Endothelial cell of umbilical vein (primary cell): ENCODE measurements around the gene EFCAB8. TPM values are rescaled to one million over a fixed set of nuclear protein-coding genes. Genes with fewer than 3 reads are reported as not detected.

Source experiments
- BruUV-seq: library from RNA; stranded (reverse); fragments of 400-500 nt; replicated peaks from 2 replicates; lab custom pipeline; 2021; lab: Mats Ljungman, UMichigan
- CTCF ChIA-PET: fragments of 300-600, 350-600 bp; sonication (Branson Sonifier 250); formaldehyde crosslinking; loops from one replicate; lab custom pipeline; 2021; ENCODE audit warnings: antibody characterized with exemption, inconsistent platforms; lab: Charles Lee
- POLR2A ChIA-PET: fragments of 300-600, 350-600 bp; sonication (Branson Sonifier 250); formaldehyde crosslinking; loops from one replicate; lab custom pipeline; 2021; ENCODE audit warnings: antibody characterized with exemption, inconsistent platforms; lab: Charles Lee
- DNase-seq: peaks from one replicate; pipeline ENCODE4 v3.0.0-alpha.2; 2011; ENCODE audit warnings: low read depth, low spot score
- FAIRE-seq: peaks from 2 replicates; lab custom pipeline; 2011; peaks lifted over from hg19 to GRCh38; lab: Jason Lieb, UNC
- H2AFZ ChIP-seq: 2 replicates; pipeline ENCODE4 v1.6.0; 2012; ENCODE audit warnings: low read depth, low read length, control low read depth, inconsistent platforms
- H3K27ac ChIP-seq: 2 replicates; pipeline ENCODE4 v1.5.1; 2011; ENCODE audit warnings: low read depth, mild to moderate bottlenecking, control low read depth, low read length, moderate library complexity; ENCODE audit not compliant: insufficient read depth
- H3K27me3 ChIP-seq, 2 experiments: 2 replicates each; pipeline versions ENCODE4 v1.6.0 to v1.6.1; 2011; ENCODE audit warnings: low read length in 2 of 2, mixed read lengths in 1 of 2; ENCODE audit not compliant: control insufficient read depth in 2 of 2, insufficient read depth in 2 of 2
- H3K36me3 ChIP-seq, 2 experiments: 2 replicates in 1 of 2; 3 replicates in 1 of 2; pipeline ENCODE4 v1.5.1; 2011; ENCODE audit warnings: low read length in 2 of 2, mild to moderate bottlenecking in 1 of 2, moderate library complexity in 1 of 2; ENCODE audit not compliant: control insufficient read depth in 2 of 2, insufficient read depth in 2 of 2; ENCODE audit errors: extremely low read depth in 1 of 2
- H3K4me1 ChIP-seq: 3 replicates; pipeline ENCODE4 v1.5.1; 2011; ENCODE audit warnings: mild to moderate bottlenecking, low read length; ENCODE audit not compliant: control insufficient read depth, insufficient read depth; ENCODE audit errors: extremely low read depth
- H3K4me2 ChIP-seq: 2 replicates; pipeline ENCODE4 v1.6.1; 2011; ENCODE audit warnings: low read length, control low read depth, mixed read lengths; ENCODE audit not compliant: insufficient read depth
- H3K4me3 ChIP-seq, 3 experiments: fragments of 200-600 bp in 1 of 3; sonication (generic), shearing (Covaris generic) in 1 of 3; replicated peaks in 1 of 3; 2 replicates each; pipeline ENCODE4 v1.5.1; 2011 to 2016; ENCODE audit warnings: control low read depth in 3 of 3, low read length in 3 of 3, mild to moderate bottlenecking in 2 of 3, inconsistent platforms in 1 of 3, low read depth in 1 of 3, moderate library complexity in 1 of 3; ENCODE audit not compliant: insufficient read depth in 1 of 3
- H3K79me2 ChIP-seq: 2 replicates; pipeline ENCODE4 v1.6.0; 2012; ENCODE audit warnings: low read length, inconsistent platforms; ENCODE audit not compliant: control insufficient read depth, insufficient read depth
- H3K9ac ChIP-seq: replicated peaks from 2 replicates; pipeline ENCODE3; 2011; ENCODE audit warnings: low read length, control low read depth; ENCODE audit not compliant: insufficient read depth; ENCODE audit errors: extremely low read depth
- H3K9me1 ChIP-seq: replicated peaks from 3 replicates; pipeline ENCODE4 v1.6.0; 2011; ENCODE audit warnings: mild to moderate bottlenecking, low read length; ENCODE audit not compliant: control insufficient read depth, insufficient read depth; ENCODE audit errors: extremely low read depth
- H3K9me3 ChIP-seq: replicated peaks from 2 replicates; pipeline ENCODE4 v1.5.1; 2012; ENCODE audit warnings: low read length, inconsistent platforms; ENCODE audit not compliant: control insufficient read depth, insufficient read depth
- H4K20me1 ChIP-seq: replicated peaks from 2 replicates; pipeline ENCODE3; 2011; ENCODE audit warnings: mild to moderate bottlenecking, low read length; ENCODE audit not compliant: control insufficient read depth, insufficient read depth; ENCODE audit errors: extremely low read depth
- FOS ChIP-seq: IDR thresholded peaks from 2 replicates; pipeline ENCODE4 v1.6.1; 2011; ENCODE audit warnings: mild to moderate bottlenecking, low read length, moderate library complexity, borderline replicate concordance; ENCODE audit not compliant: insufficient read depth
- GATA2 ChIP-seq: IDR thresholded peaks from 2 replicates; pipeline ENCODE4 v1.7.0; 2011; ENCODE audit warnings: low read depth, mild to moderate bottlenecking, moderate library complexity, mixed read lengths, low read length; ENCODE audit not compliant: insufficient read length, insufficient read depth
- JUN ChIP-seq: IDR thresholded peaks from 2 replicates; pipeline ENCODE4 v1.6.1; 2011; ENCODE audit warnings: borderline replicate concordance, low read depth; ENCODE audit not compliant: insufficient read length, insufficient read depth
- MYC ChIP-seq: IDR thresholded peaks from one replicate; pipeline ENCODE4 v1.6.1; 2011; ENCODE audit warnings: mild to moderate bottlenecking, low read depth, low read length
- POLR2A ChIP-seq: IDR thresholded peaks from 2 replicates; pipeline ENCODE4 v1.6.1; 2012; ENCODE audit warnings: low read depth, mild to moderate bottlenecking, control low read depth, low read length
- dilution Hi-C: fragments of 300-500 bp; cut with MboI; formaldehyde crosslinking; loops from one replicate; pipeline ENCODE4 v1.15.0; 2019; ENCODE audit warnings: low sequenced_read_pairs; ENCODE audit not compliant: extremely low pct_ligation_motif_present
- intact Hi-C: fragments of 100-400 bp; cut with micrococcal nuclease; formaldehyde crosslinking; loops from one replicate; pipeline ENCODE4 v1.10.0; 2022
- polyA plus RNA-seq, 4 experiments: library from polyadenylated mRNA; depleted of rRNA in 3 of 4; stranded (reverse) in 3 of 4; unstranded in 1 of 4; fragments of >200 nt; gene quantifications; 2 replicates each; pipeline versions ENCODE4 v1.2.1 to v1.2.3, GENCODE V29; 2011 to 2012; ENCODE audit warnings: missing spikeins in 1 of 4
- total RNA-seq: library from RNA; stranded (reverse); gene quantifications from 2 replicates; pipeline ENCODE4 v1.2.3, GENCODE V29; 2021
- TF ChIP-seq, protein P1 (sequence below), 2 donors: IDR thresholded peaks; 1 replicate in 1 of 2; 2 replicates in 1 of 2; pipeline ENCODE4 v1.5.1; 2011; ENCODE audit warnings: low read length in 2 of 2, mild to moderate bottlenecking in 2 of 2, moderate library complexity in 2 of 2, control low read depth in 1 of 2, inconsistent platforms in 1 of 2, low read depth in 1 of 2; ENCODE audit not compliant: insufficient read depth in 1 of 2; ENCODE audit errors: extremely low read depth in 1 of 2

The EFCAB8 gene
- total and polyA plus RNA-seq, 2 donors (not counting 3 experiments of a cell fraction or from before 2014, with no cell fraction given): 0.01 to 0.31 TPM

- TF ChIP-seq FOS (no peak), POLR2A (no peak), MYC (no peak), JUN (no peak), GATA2 (no peak)
- TF ChIP-seq, protein P1, sequence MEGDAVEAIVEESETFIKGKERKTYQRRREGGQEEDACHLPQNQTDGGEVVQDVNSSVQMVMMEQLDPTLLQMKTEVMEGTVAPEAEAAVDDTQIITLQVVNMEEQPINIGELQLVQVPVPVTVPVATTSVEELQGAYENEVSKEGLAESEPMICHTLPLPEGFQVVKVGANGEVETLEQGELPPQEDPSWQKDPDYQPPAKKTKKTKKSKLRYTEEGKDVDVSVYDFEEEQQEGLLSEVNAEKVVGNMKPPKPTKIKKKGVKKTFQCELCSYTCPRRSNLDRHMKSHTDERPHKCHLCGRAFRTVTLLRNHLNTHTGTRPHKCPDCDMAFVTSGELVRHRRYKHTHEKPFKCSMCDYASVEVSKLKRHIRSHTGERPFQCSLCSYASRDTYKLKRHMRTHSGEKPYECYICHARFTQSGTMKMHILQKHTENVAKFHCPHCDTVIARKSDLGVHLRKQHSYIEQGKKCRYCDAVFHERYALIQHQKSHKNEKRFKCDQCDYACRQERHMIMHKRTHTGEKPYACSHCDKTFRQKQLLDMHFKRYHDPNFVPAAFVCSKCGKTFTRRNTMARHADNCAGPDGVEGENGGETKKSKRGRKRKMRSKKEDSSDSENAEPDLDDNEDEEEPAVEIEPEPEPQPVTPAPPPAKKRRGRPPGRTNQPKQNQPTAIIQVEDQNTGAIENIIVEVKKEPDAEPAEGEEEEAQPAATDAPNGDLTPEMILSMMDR (IDR thresholded peaks at IDR 0.05; ENCODE audit: extremely low read depth in 1 of 2, insufficient read depth in 1 of 2, low read depth in 1 of 2, low read length in 2 of 2): no peak
- H3K9me3 ChIP-seq: no peaks in the 10 kb centered on the region
- H3K4me1 ChIP-seq: no peaks in the 10 kb centered on the region
- H2AFZ ChIP-seq: no peak overlapping the region
- no peak overlapping the region for H3K4me2 ChIP-seq
- BruUV-seq: no TSS peak
- dilution Hi-C loops: no loop called here
- peaks cover 1 to 5% of the 10 kb centered on the region in 2 experiments for H3K27me3 ChIP-seq
- H3K27ac ChIP-seq: no peak overlapping the region
- CTCF ChIA-PET: interaction anchor here (1.2 to 1.3 kb wide), 2 partner anchors 15 to 17 kb away, joined by 3 to 5 read pairs; no protein-coding TSS in a partner anchor
- intact Hi-C loops: no loop called here
- no peak overlapping the region for H3K4me3 ChIP-seq
- no peaks in the 10 kb centered on the region for H3K36me3 ChIP-seq
- DNase-seq (no peak), FAIRE-seq (no peak)
- no peak overlapping the region for H3K9ac ChIP-seq
- H4K20me1 ChIP-seq: no peaks in the 10 kb centered on the region
- no peaks in the 10 kb centered on the region for H3K9me1 ChIP-seq
- POLR2A ChIA-PET: no interaction called here
- no peaks in the 10 kb centered on the region for H3K79me2 ChIP-seq
These were observed 102.4 kb downstream of the EFCAB8 start for GRCh38 chr20:32960849-32961731.
